Measurements from ENCODE around the gene ST14.

- TF ChIP-seq CTCF (IDR thresholded peaks at IDR 0.05): no peak
- no peak for TF ChIP-seq POLR2A (IDR thresholded peaks at IDR 0.05)
Observed at GRCh38 chr11:130246738-130247137, 87.2 kb downstream of the ST14 start.

Data from esophagus squamous epithelium (tissue), 4 donors.